Measurements from ENCODE around the gene P4HA3.

P4HA3 gene

GRCh38 chr11:74262725-74263124 lies 48.7 kb downstream of the P4HA3 start:
- DNase-seq: no peak

DNA sequence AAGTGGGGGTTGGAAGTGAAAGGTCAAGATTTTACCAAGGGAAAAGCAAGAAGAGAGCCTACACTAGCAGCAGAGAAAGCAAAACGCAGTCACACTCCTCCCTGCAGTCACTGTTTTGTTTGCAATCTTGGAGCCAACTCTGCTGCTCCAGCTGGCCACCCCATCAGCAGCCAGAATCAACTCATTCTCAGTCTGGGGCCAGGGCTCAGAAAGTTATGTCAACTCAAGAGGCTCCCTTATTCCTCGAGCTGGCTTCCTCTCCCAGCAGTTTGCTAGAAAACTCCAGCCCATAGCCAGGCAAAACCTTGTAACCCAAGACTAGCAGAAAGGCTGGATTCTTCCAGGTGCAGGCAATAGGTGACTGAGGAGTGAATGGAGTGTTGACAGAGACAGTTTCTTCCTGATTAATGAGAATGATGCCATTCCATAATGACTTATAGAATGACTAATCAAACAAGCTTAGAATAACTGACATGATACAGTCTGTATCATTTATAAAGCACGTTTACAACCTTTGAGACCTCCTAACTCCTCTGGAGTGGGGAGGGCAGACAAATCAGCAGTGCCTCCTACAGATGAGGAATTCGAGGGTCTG lies 53.4 kb downstream of the P4HA3 start:
- peak; percentile 58 for DNase-seq

GRCh38 chr11:74256378-74257133 lies 54.9 kb downstream of the P4HA3 start:
- no peak for DNase-seq

DNA sequence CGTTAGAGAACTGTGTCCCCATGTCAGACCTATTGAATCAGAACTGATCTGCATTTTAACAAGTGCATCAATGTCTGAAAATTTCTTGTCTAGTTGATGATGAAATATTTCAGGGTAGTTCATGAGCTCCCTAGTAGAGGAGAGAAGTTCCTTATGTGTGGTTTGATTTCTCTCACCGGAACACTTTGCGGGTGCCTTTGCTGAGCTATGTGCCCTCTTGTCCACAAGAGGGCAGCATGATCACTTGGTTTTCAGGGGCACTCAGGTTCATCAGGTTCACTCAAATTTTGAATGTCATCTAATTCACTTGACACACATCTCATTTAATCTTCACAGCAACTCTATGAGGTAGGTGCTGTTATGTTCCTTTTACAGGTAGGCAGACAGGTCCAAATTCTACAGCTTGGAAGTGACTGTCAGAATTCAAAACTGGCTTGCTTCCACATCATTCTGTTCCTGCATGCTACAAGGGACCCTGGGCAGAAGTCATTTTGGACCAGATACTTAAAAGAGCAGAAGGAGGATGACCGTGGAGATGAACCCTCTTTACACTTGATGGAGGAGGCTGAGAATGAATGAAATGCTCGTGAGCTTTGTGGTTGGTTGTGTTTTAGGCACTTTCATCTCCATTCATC lies 55.6 kb downstream of the P4HA3 start:
- peak; percentile 62 for DNase-seq

DNA sequence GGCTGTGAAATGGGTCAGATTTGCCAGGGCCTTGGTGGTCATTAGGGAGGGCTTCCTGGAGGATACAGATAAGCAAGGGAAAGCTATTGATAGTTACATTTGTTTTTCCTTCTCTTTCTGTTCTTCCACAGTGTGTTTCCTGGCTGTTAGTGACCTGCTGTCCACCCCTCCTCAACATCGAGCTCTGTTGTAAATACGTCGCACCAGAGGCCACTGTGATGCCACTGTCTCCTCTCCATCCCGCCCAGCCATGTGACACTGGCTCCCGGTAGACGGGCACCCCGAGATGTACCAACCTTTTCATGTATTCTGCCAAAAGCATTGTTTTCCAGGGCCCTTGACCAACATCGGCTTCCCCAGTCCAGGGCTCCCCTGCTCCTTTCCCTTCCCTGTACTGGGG lies 58.1 kb downstream of the P4HA3 start:
- DNase-seq: no peak

- no peak for DNase-seq
Observed at GRCh38 chr11:74249496-74249895, 61.9 kb downstream of the P4HA3 start.

DNA sequence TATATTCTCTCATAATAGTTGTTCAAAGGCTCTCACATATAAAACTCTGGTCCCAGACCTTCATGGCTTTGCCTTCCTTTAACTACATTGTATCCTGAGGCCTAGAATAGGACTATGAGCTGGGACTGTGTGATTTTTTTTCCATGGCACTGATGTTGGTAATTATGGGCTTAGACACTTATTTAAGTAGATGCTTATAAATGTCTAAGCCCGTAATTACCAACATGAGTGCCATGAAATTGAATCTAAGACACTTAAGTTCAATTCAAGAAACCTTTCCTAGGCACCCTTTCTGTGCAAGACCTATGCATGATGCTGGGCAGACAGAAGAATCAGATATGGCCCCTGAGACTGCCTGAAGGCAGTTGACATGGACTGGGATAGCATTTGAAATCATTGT lies 63.0 kb downstream of the P4HA3 start:
- no peak for DNase-seq

DNA sequence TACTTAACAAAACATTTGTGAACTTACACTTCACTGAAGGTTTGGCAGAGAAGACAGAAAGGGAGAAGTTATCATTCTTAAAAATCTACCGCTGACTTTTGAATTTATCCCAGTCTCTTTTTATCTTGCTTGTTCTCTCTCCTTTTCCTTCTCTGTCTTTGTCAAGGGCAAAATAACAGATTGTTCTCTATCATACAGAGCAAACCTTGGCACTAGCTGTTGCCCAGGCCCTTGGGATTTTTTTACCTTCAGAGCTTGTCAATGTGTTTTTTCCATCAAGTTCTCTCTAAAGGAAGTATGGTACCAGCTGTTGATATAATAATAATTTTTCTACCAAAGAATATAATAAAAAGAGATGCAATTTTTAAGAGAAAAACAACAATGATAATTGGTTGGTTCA lies 73.2 kb downstream of the P4HA3 start:
- DNase-seq: no peak

DNA sequence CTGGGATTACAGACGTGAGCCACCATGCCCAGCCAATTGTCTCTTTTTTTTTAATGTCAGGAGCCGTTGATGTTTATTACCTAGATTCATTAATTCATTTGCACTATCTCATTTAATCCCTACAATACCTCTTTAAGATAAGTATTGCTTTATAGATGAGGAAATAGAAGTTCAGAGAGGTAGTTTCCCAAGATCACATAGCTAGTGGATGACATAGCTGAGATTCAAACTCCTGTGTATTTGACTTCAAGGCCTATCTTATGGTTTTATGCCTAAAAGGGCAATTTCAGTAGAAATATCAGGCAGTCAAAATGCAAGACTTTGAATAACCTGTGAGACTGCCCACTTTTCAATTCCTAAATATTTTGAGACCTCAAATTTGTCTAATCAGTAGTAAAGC lies 73.9 kb downstream of the P4HA3 start:
- no peak for DNase-seq

DNA sequence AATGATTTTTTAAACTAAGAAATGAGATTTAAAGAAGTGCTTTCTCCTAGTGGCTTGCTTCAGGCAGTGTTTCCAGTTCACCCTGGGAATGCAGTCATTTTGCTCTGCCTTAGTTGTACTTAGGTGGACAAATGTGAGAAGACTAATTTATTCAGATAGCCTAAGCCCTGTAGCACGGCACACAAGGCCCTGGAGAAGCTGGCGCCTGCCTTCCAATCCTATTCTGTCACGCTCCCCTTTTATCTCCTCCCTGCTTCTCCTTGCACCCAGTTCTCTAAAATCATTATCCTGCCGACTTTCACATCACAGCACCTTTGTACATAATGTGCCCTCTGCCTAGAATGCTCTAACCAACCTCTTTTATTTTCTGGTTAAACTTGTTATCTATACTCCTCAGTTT lies 76.3 kb downstream of the P4HA3 start:
- DNase-seq: no peak

DNA sequence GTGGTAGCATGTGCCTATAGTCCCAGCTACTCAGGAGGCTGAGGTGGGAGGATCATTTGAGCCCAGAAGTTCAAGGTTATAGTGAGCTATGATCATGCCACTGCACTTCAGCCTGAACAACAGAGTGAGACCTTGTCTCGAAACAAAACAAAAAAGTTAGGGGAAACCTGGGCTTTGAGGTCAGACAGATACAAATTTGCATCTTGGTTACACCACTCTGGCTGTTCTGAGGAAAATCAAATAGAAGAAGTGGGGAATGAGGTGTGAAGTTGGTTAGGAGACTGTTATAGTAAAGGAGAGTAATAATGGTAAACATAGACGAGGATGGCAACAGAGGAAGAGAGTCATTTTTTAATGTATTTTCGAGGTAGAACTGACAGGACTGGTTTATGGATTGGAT lies 77.8 kb downstream of the P4HA3 start:
- DNase-seq: no peak

- no peak for DNase-seq
Observed at GRCh38 chr11:74232311-74232950, 79.0 kb downstream of the P4HA3 start.

- no peak for DNase-seq
Observed at GRCh38 chr11:74226907-74227306, 84.5 kb downstream of the P4HA3 start.

DNA sequence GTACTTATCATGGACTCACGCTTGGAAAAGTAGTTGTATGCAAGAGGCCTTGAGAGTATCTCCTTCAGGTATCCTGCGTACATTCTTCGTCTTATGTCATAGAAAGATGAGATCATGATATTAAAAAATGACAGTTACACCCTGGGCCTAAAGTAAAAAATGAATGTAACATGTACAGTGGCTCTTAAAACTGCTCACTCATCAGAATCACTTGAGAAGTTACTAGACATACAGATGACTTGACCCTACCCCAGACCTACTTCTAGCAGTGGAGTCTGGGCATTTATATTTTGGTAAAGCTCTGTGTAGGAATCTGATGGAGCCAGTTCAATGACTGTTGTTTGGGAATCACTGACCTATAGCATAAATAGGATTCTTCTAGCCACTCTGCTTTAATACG lies 85.9 kb downstream of the P4HA3 start:
- no peak for DNase-seq

- DNase-seq: no peak
Observed at GRCh38 chr11:74221816-74222215, 89.6 kb downstream of the P4HA3 start.

DNA sequence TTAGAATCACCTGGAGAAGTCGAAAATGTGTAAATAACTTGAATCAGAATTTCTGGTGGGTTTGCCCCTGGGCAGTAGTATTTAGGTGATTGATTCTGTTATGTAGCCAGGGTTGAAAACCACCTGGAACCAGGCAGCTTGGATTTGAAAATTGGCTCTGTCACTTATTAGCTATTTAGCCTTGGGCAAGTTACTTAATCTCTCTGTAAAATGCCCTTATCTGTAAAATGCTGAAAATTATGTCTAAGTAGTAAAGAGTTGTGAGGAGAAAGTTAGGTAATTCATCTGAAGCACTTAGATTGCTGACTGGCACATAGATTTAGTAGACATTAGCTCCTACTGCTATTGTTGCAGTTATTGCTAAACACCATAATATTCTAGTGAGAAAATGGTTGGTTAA lies 91.1 kb downstream of the P4HA3 start:
- no peak for DNase-seq
